Measurements from ENCODE around the gene FAM72B.
"Not testable (repeated sequence)": the region's sequence is repeated elsewhere in the genome, so short reads cannot be mapped to it uniquely, and the experiment has no call there.

DNA sequence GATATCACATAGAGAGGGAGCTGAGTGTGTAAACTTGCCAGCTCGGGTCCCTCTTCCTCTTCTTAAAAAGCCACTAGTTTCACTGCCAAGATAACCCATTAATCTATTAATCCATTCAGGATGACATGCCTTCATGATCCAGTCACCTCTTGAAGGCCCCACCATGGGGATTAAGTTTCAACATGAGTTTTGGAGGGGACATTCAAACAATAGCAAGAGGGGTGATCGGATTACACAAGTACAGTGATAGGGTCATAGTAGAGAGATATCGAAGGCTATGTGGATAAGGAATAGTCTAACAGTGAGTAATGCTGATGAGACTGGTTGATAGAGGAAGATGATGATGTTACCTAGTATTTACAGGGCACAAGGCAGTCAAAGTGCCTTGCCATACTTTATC is 18.8 kb upstream of the FAM72B start:
- TF ChIP-seq, protein P1, sequence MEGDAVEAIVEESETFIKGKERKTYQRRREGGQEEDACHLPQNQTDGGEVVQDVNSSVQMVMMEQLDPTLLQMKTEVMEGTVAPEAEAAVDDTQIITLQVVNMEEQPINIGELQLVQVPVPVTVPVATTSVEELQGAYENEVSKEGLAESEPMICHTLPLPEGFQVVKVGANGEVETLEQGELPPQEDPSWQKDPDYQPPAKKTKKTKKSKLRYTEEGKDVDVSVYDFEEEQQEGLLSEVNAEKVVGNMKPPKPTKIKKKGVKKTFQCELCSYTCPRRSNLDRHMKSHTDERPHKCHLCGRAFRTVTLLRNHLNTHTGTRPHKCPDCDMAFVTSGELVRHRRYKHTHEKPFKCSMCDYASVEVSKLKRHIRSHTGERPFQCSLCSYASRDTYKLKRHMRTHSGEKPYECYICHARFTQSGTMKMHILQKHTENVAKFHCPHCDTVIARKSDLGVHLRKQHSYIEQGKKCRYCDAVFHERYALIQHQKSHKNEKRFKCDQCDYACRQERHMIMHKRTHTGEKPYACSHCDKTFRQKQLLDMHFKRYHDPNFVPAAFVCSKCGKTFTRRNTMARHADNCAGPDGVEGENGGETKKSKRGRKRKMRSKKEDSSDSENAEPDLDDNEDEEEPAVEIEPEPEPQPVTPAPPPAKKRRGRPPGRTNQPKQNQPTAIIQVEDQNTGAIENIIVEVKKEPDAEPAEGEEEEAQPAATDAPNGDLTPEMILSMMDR (IDR thresholded peaks at IDR 0.05 in 2 of 3, conservative IDR thresholded peaks at IDR 0.05 in 1 of 3; ENCODE audit: borderline replicate concordance in 1 of 3, insufficient read depth in 1 of 3, low read depth in 2 of 3, low read length in 2 of 3): not testable (repeated sequence)
- TF ChIP-seq POLR2AphosphoS5 (IDR thresholded peaks at IDR 0.05; ENCODE audit: low read depth, low read length); JUND (IDR thresholded peaks at IDR 0.05): not testable (repeated sequence)
